H9 (cell line): ENCODE results near the gene PARL. TPM values are rescaled to one million over a fixed set of nuclear protein-coding genes. Genes with fewer than 3 reads are reported as not detected.

Experiments
- DNase-seq: peaks from one replicate; pipeline ENCODE4 v3.0.0-alpha.2; 2017
- H2AFZ ChIP-seq: one replicate; pipeline ENCODE4 v1.6.1; 2013; ENCODE audit warnings: mild to moderate bottlenecking, low read length, control low read depth, moderate library complexity
- H2AK5ac ChIP-seq: 2 replicates; pipeline ENCODE4 v1.6.1; 2013; ENCODE audit warnings: low read length, control low read depth, mixed read lengths; ENCODE audit not compliant: insufficient read length
- H2BK120ac ChIP-seq: one replicate; pipeline ENCODE4 v1.6.1; 2013; ENCODE audit warnings: low read depth, mild to moderate bottlenecking, low read length, control low read depth, inconsistent platforms; ENCODE audit not compliant: poor library complexity, severe bottlenecking
- H2BK12ac ChIP-seq: 2 replicates; pipeline ENCODE4 v1.6.1; 2013; ENCODE audit warnings: low read length, control low read depth, mixed read lengths, low read depth; ENCODE audit not compliant: insufficient read length
- H2BK15ac ChIP-seq: 2 replicates; pipeline ENCODE4 v1.6.1; 2013; ENCODE audit warnings: low read depth, low read length, control low read depth
- H2BK20ac ChIP-seq: one replicate; pipeline ENCODE4 v1.6.1; 2013; ENCODE audit warnings: low read depth, mild to moderate bottlenecking, low read length, control low read depth, inconsistent platforms; ENCODE audit not compliant: poor library complexity, severe bottlenecking
- H2BK5ac ChIP-seq: 2 replicates; pipeline ENCODE4 v1.6.1; 2013; ENCODE audit warnings: low read length, control low read depth, mixed read lengths; ENCODE audit not compliant: insufficient read length
- H3K14ac ChIP-seq: 2 replicates; pipeline ENCODE4 v1.6.1; 2013; ENCODE audit warnings: low read length, control low read depth; ENCODE audit not compliant: insufficient read depth
- H3K18ac ChIP-seq: 2 replicates; pipeline ENCODE4 v1.6.1; 2013; ENCODE audit warnings: low read depth, mild to moderate bottlenecking, mixed read lengths, low read length, control low read depth; ENCODE audit not compliant: insufficient read length
- H3K23ac ChIP-seq: 2 replicates; pipeline ENCODE4 v1.6.1; 2013; ENCODE audit warnings: low read length, control low read depth, mixed read lengths, low read depth; ENCODE audit not compliant: insufficient read length
- H3K23me2 ChIP-seq: 2 replicates; pipeline ENCODE4 v1.6.1; 2013; ENCODE audit warnings: low read depth, mild to moderate bottlenecking, mixed read lengths, low read length, control low read depth; ENCODE audit not compliant: insufficient read length, poor library complexity, severe bottlenecking
- H3K27ac ChIP-seq: 2 replicates; pipeline ENCODE4 v1.5.1; 2013; ENCODE audit warnings: low read length, control low read depth, mixed read lengths, low read depth; ENCODE audit not compliant: insufficient read length
- H3K27me3 ChIP-seq: 2 replicates; pipeline ENCODE4 v1.6.1; 2013; ENCODE audit warnings: low read length, control low read depth, inconsistent platforms; ENCODE audit not compliant: insufficient read depth
- H3K4ac ChIP-seq: 2 replicates; pipeline ENCODE4 v1.6.1; 2013; ENCODE audit warnings: low read depth, mild to moderate bottlenecking, control low read depth, inconsistent platforms, low read length, moderate library complexity
- H3K4me1 ChIP-seq: 2 replicates; pipeline ENCODE4 v1.6.1; 2013; ENCODE audit warnings: low read length, control low read depth, inconsistent platforms; ENCODE audit not compliant: insufficient read depth
- H3K4me2 ChIP-seq: 2 replicates; pipeline ENCODE4 v1.6.1; 2013; ENCODE audit warnings: low read length, control low read depth, mixed read lengths; ENCODE audit not compliant: insufficient read length, insufficient read depth
- H3K56ac ChIP-seq: 2 replicates; pipeline ENCODE4 v1.6.1; 2013; ENCODE audit warnings: low read depth, mild to moderate bottlenecking, mixed read lengths, low read length, control low read depth; ENCODE audit not compliant: insufficient read length
- H3K79me1 ChIP-seq: 2 replicates; pipeline ENCODE4 v1.6.1; 2013; ENCODE audit warnings: low read depth, mild to moderate bottlenecking, moderate library complexity, low read length, control low read depth, inconsistent platforms; ENCODE audit not compliant: insufficient read depth, poor library complexity, severe bottlenecking
- H3K79me2 ChIP-seq: 2 replicates; pipeline ENCODE4 v1.6.1; 2013; ENCODE audit warnings: low read length, control low read depth, inconsistent platforms; ENCODE audit not compliant: insufficient read depth
- H3K9ac ChIP-seq: 2 replicates; pipeline ENCODE4 v1.6.1; 2013; ENCODE audit warnings: low read length, control low read depth, mixed read lengths; ENCODE audit not compliant: insufficient read length; ENCODE audit errors: extremely low read depth
- H3K9me3 ChIP-seq: one replicate; pipeline ENCODE4 v1.6.1; 2013; ENCODE audit warnings: low read depth, low read length, inconsistent platforms; ENCODE audit not compliant: control insufficient read depth
- H3T11ph ChIP-seq: one replicate; pipeline ENCODE4 v1.6.1; 2013; ENCODE audit warnings: mild to moderate bottlenecking, low read length, control low read depth, inconsistent platforms
- H4K20me1 ChIP-seq: one replicate; pipeline ENCODE4 v1.6.1; 2013; ENCODE audit not compliant: control insufficient read depth, insufficient read length, insufficient read depth
- H4K5ac ChIP-seq: 2 replicates; pipeline ENCODE4 v1.6.1; 2013; ENCODE audit warnings: low read depth, mild to moderate bottlenecking, mixed read lengths, low read length, control low read depth; ENCODE audit not compliant: insufficient read length
- H4K8ac ChIP-seq: replicated peaks from 2 replicates; pipeline ENCODE4 v1.6.1; 2013; ENCODE audit warnings: low read length, control low read depth, mixed read lengths, low read depth; ENCODE audit not compliant: insufficient read length
- H4K91ac ChIP-seq: 2 replicates; pipeline ENCODE4 v1.6.1; 2013; ENCODE audit warnings: low read depth, mild to moderate bottlenecking, moderate library complexity, mixed read lengths, low read length, control low read depth; ENCODE audit not compliant: insufficient read length
- H3K27ac Mint-ChIP-seq, 3 experiments: 2 replicates in 2 of 3; 3 replicates in 1 of 3; pipeline ENCODE4 v1.8.0; 2020 to 2021; ENCODE audit warnings: mixed read lengths in 3 of 3, mild to moderate bottlenecking in 1 of 3, moderate library complexity in 1 of 3
- H3K27me3 Mint-ChIP-seq: 2 replicates; pipeline ENCODE4 v1.8.0; 2021; ENCODE audit warnings: low read depth, mild to moderate bottlenecking, moderate library complexity, mixed read lengths
- H3K36me3 Mint-ChIP-seq, 3 experiments: 2 replicates in 2 of 3; 3 replicates in 1 of 3; pipeline ENCODE4 v1.8.0; 2020 to 2021; ENCODE audit warnings: low read depth in 3 of 3, mixed read lengths in 3 of 3; ENCODE audit not compliant: insufficient read depth in 1 of 3
- H3K4me1 Mint-ChIP-seq, 2 experiments: 2 replicates each; pipeline ENCODE4 v1.8.0; 2020; ENCODE audit warnings: mixed read lengths in 2 of 2
- H3K4me3 Mint-ChIP-seq, 2 experiments: 2 replicates in 1 of 2; 3 replicates in 1 of 2; pipeline ENCODE4 v1.8.0; 2020 to 2021; ENCODE audit warnings: mild to moderate bottlenecking in 2 of 2, mixed read lengths in 2 of 2, moderate library complexity in 1 of 2
- H3K9me3 Mint-ChIP-seq, 2 experiments: 2 replicates in 1 of 2; 3 replicates in 1 of 2; pipeline ENCODE4 v1.8.0; 2020; ENCODE audit warnings: mild to moderate bottlenecking in 2 of 2, mixed read lengths in 2 of 2, moderate library complexity in 1 of 2
- WGBS: extraction: QIAGEN DNeasy Blood & Tissue Kit; methylation state at CpG from one replicate; pipeline ENCODE4 v1.1.7; 2013; ENCODE audit warnings: missing lambda C conversion rate, low lambda C conversion rate, mixed read lengths; ENCODE audit not compliant: insufficient read length; ENCODE audit errors: extremely low coverage; 5-methylcytosine and 5-hydroxymethylcytosine counted together
- total RNA-seq: library from RNA; stranded (reverse); gene quantifications from 2 replicates; pipeline ENCODE4 v1.2.1, GENCODE V29; 2021
- TF ChIP-seq, protein P1 (sequence below): fragments of 200-600 bp; sonication (generic); conservative IDR thresholded peaks from 3 replicates; pipeline ENCODE4 v1.8.0; 2021; ENCODE audit warnings: antibody characterized with exemption, mild to moderate bottlenecking

Gene PARL
- total RNA-seq, 1 experiment from 2014 or later: 94.5 TPM

DNA sequence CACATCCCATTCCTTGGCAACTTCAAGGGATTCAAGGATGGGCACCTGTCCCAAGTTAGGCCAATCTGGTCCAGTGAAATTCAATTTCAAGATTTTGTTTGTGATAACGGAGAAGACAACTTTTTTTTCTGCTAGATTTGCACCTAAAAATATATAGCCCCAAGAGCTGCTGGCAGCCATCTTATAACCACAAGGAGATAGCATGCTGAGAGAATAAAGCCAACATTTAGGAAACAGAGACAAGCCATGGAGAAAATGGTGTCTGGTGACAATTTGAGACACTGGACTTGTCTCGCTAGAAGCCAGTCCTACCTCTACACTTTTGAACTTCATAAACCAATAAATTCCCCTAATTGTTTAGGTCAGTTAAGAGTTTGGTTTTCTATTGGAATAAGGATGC, 5.4 kb downstream of the PARL start:
- H3K27me3 ChIP-seq: no peaks in the 10 kb centered on the region
- no peak overlapping the region for H3K4me2 ChIP-seq
- H3K14ac ChIP-seq: no peak overlapping the region
- no peak overlapping the region for H2AFZ ChIP-seq
- Mint-ChIP-seq H3K27ac (peak overlapping the region in 1 of 3 experiments; percentile 12; a peak in 2 of 7 replicates), H3K27me3 (no peaks in the 10 kb centered on the region), H3K9me3 (no peaks in the 10 kb centered on the region), H3K4me3 (no peak overlapping the region; a peak in 1 of 5 replicates), H3K36me3 (peaks cover 9 to 13% (median 12%) of the 10 kb centered on the region in 3 experiments), H3K4me1 (peaks cover 31 to 39% of the 10 kb centered on the region in 2 experiments)
- H2BK15ac ChIP-seq: no peak overlapping the region
- no peaks in the 10 kb centered on the region for H3K9me3 ChIP-seq
- no CpG with 5 or more reads among the region's 2 CpGs for WGBS
- H3K18ac ChIP-seq: no peak overlapping the region
- peaks cover 2% of the 10 kb centered on the region; the same call in 1 of the 2 replicates for H3K4me1 ChIP-seq
- peaks cover 7% of the 10 kb centered on the region for H3K23me2 ChIP-seq
- H2AK5ac ChIP-seq: no peak overlapping the region
- no peak overlapping the region for H3K9ac ChIP-seq
- no peak overlapping the region for H3K23ac ChIP-seq
- H3K56ac ChIP-seq: no peak overlapping the region
- no peak overlapping the region for H2BK12ac ChIP-seq
- no peak overlapping the region for H2BK120ac ChIP-seq
- peaks cover 29% of the 10 kb centered on the region; the same call in 1 of the 2 replicates for H3K79me2 ChIP-seq
- no peak overlapping the region for H2BK20ac ChIP-seq
- TF ChIP-seq, protein P1, sequence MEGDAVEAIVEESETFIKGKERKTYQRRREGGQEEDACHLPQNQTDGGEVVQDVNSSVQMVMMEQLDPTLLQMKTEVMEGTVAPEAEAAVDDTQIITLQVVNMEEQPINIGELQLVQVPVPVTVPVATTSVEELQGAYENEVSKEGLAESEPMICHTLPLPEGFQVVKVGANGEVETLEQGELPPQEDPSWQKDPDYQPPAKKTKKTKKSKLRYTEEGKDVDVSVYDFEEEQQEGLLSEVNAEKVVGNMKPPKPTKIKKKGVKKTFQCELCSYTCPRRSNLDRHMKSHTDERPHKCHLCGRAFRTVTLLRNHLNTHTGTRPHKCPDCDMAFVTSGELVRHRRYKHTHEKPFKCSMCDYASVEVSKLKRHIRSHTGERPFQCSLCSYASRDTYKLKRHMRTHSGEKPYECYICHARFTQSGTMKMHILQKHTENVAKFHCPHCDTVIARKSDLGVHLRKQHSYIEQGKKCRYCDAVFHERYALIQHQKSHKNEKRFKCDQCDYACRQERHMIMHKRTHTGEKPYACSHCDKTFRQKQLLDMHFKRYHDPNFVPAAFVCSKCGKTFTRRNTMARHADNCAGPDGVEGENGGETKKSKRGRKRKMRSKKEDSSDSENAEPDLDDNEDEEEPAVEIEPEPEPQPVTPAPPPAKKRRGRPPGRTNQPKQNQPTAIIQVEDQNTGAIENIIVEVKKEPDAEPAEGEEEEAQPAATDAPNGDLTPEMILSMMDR: no peak
- H3K79me1 ChIP-seq: peaks cover 3% of the 10 kb centered on the region
- H4K20me1 ChIP-seq: no peaks in the 10 kb centered on the region
- DNase-seq: no peak
- no peak overlapping the region for H3T11ph ChIP-seq
- H4K5ac ChIP-seq: no peak overlapping the region
- no peak overlapping the region for H3K27ac ChIP-seq
- H3K4ac ChIP-seq: no peak overlapping the region
- no peak overlapping the region for H4K91ac ChIP-seq
- no peak overlapping the region for H2BK5ac ChIP-seq
- no peak overlapping the region for H4K8ac ChIP-seq
